Gastrocnemius medialis (tissue), 4 donors: Measurements from ENCODE around the gene PRND.

Experiments used
- POLR2A ChIP-seq, 2 donors: fragments of 450-650 bp; IDR thresholded peaks; one replicate each; pipeline ENCODE4 v1.6.1; 2017; ENCODE audit warnings: antibody characterized with exemption in 2 of 2, mild to moderate bottlenecking in 2 of 2, moderate library complexity in 2 of 2
- TF ChIP-seq, protein P1 (sequence below), 5 experiments: fragments of 450-650 bp in 3 of 5; fragments of 200-600 bp in 2 of 5; sonication (generic) in 2 of 5; IDR thresholded peaks in 4 of 5; conservative IDR thresholded peaks in 1 of 5; 1 replicate in 4 of 5; 2 replicates in 1 of 5; pipeline ENCODE4 v1.5.1; 2016 to 2019; ENCODE audit warnings: antibody characterized with exemption in 5 of 5, mild to moderate bottlenecking in 3 of 5, moderate library complexity in 3 of 5

DNA sequence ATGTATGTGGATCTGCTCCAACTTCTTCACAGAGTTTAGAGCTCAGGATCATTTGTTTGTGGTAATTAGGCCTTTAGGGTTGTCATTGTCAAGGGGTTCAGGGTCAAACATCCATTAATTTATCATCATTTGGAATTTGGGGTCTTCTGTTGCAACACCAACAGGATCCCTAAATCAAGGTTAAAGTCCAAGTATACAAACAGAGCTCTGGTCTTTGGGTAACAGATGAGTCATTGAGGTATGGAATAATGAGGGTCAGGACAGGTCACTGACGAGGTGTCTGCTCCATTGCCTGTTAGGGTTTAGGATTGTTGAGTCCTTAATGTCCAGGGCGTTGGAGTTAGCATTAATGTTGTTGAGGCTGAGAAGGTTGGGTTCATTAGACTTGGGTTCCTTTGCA lies 47.6 kb downstream of the PRND start:
- no peak for TF ChIP-seq POLR2A (IDR thresholded peaks at IDR 0.05)
- TF ChIP-seq, protein P1, sequence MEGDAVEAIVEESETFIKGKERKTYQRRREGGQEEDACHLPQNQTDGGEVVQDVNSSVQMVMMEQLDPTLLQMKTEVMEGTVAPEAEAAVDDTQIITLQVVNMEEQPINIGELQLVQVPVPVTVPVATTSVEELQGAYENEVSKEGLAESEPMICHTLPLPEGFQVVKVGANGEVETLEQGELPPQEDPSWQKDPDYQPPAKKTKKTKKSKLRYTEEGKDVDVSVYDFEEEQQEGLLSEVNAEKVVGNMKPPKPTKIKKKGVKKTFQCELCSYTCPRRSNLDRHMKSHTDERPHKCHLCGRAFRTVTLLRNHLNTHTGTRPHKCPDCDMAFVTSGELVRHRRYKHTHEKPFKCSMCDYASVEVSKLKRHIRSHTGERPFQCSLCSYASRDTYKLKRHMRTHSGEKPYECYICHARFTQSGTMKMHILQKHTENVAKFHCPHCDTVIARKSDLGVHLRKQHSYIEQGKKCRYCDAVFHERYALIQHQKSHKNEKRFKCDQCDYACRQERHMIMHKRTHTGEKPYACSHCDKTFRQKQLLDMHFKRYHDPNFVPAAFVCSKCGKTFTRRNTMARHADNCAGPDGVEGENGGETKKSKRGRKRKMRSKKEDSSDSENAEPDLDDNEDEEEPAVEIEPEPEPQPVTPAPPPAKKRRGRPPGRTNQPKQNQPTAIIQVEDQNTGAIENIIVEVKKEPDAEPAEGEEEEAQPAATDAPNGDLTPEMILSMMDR (IDR thresholded peaks at IDR 0.05 in 4 of 5, conservative IDR thresholded peaks at IDR 0.05 in 1 of 5), result no peak
